Keratinocyte (primary cell): ENCODE results near the gene DIPK1A. TPM values are rescaled to one million over a fixed set of nuclear protein-coding genes. Genes with fewer than 3 reads are reported as not detected.

ENCODE experiments used
- DNase-seq: peaks from one replicate; pipeline ENCODE4 v3.0.0-alpha.2; 2011; ENCODE audit warnings: low read depth, missing footprints, low spot score
- FAIRE-seq: peaks from 2 replicates; lab custom pipeline; 2011; peaks lifted over from hg19 to GRCh38; lab: Jason Lieb, UNC
- H2AFZ ChIP-seq: 2 replicates; pipeline ENCODE4 v1.6.0; 2012; ENCODE audit warnings: low read length, control low read depth, inconsistent platforms; ENCODE audit not compliant: control insufficient read depth
- H3K27ac ChIP-seq: 2 replicates; pipeline ENCODE4 v1.5.1; 2011; ENCODE audit warnings: low read length; ENCODE audit not compliant: control insufficient read depth, insufficient read depth
- H3K27me3 ChIP-seq: 3 replicates; pipeline ENCODE4 v1.6.0; 2011; ENCODE audit warnings: low read length; ENCODE audit not compliant: control insufficient read depth, insufficient read depth; ENCODE audit errors: extremely low read depth
- H3K36me3 ChIP-seq, 2 experiments: 2 replicates in 1 of 2; 3 replicates in 1 of 2; pipeline ENCODE4 v1.5.1; 2011; ENCODE audit warnings: low read length in 2 of 2, mild to moderate bottlenecking in 1 of 2; ENCODE audit not compliant: control insufficient read depth in 2 of 2, insufficient read depth in 2 of 2; ENCODE audit errors: extremely low read depth in 1 of 2
- H3K4me1 ChIP-seq: 3 replicates; pipeline ENCODE4 v1.5.1; 2011; ENCODE audit warnings: low read length; ENCODE audit not compliant: control insufficient read depth, insufficient read depth; ENCODE audit errors: extremely low read depth
- H3K4me2 ChIP-seq: 3 replicates; pipeline ENCODE4 v1.6.0; 2011; ENCODE audit warnings: low read depth, low read length; ENCODE audit not compliant: control insufficient read depth, insufficient read depth; ENCODE audit errors: extremely low read depth
- H3K4me3 ChIP-seq, 3 experiments: fragments of 200-600 bp in 1 of 3; sonication (generic) in 1 of 3; 2 replicates in 2 of 3; 3 replicates in 1 of 3; pipeline ENCODE4 v1.5.1; 2011 to 2016; ENCODE audit warnings: low read length in 3 of 3, mild to moderate bottlenecking in 3 of 3, control low read depth in 2 of 3, inconsistent platforms in 1 of 3, low read depth in 1 of 3, mixed read lengths in 1 of 3, mixed run types in 1 of 3, moderate library complexity in 1 of 3; ENCODE audit not compliant: control insufficient read depth in 2 of 3, insufficient read depth in 2 of 3; ENCODE audit errors: extremely low read depth in 1 of 3
- H3K79me2 ChIP-seq: 2 replicates; pipeline ENCODE4 v1.6.0; 2012; ENCODE audit warnings: low read length; ENCODE audit not compliant: control insufficient read depth, insufficient read depth
- H3K9ac ChIP-seq: 3 replicates; pipeline ENCODE4 v1.6.0; 2011; ENCODE audit warnings: low read length; ENCODE audit not compliant: control insufficient read depth, insufficient read depth; ENCODE audit errors: extremely low read depth
- H3K9me1 ChIP-seq: 3 replicates; pipeline ENCODE4 v1.6.0; 2011; ENCODE audit warnings: low read length; ENCODE audit not compliant: control insufficient read depth, insufficient read depth; ENCODE audit errors: extremely low read depth
- H3K9me3 ChIP-seq: 2 replicates; pipeline ENCODE4 v1.5.1; 2012; ENCODE audit warnings: low read depth, low read length; ENCODE audit not compliant: control insufficient read depth
- H4K20me1 ChIP-seq: 3 replicates; pipeline ENCODE4 v1.6.0; 2011; ENCODE audit warnings: low read length; ENCODE audit not compliant: control insufficient read depth, insufficient read depth; ENCODE audit errors: extremely low read depth
- CTCF ChIP-seq, 3 experiments: IDR thresholded peaks in 1 of 3; conservative IDR thresholded peaks in 1 of 3; optimal IDR thresholded peaks in 1 of 3; 2 replicates in 2 of 3; 3 replicates in 1 of 3; pipeline versions ENCODE3 to v1.5.1; 2011; ENCODE audit warnings: low read length in 3 of 3, mild to moderate bottlenecking in 3 of 3, moderate library complexity in 2 of 3, control low read depth in 1 of 3, inconsistent platforms in 1 of 3; ENCODE audit not compliant: insufficient read depth in 2 of 3; ENCODE audit errors: extremely low read depth in 1 of 3
- EZH2 ChIP-seq: IDR thresholded peaks from one replicate; pipeline ENCODE4 v1.6.1; 2012; ENCODE audit warnings: inconsistent platforms, mild to moderate bottlenecking, low read length, moderate library complexity
- dilution Hi-C: fragments of 300-500 bp; cut with MboI; formaldehyde crosslinking; loops from one replicate; pipeline ENCODE4 v1.7.0; 2020; ENCODE audit warnings: low sequenced_read_pairs; ENCODE audit not compliant: extremely low pct_ligation_motif_present
- polyA plus RNA-seq, 5 experiments: library from polyadenylated mRNA; depleted of rRNA in 3 of 5; stranded (reverse) in 3 of 5; stranded (forward) in 1 of 5; unstranded in 1 of 5; fragments of >200 nt; gene quantifications; 1 replicate in 1 of 5; 2 replicates in 3 of 5; 3 replicates in 1 of 5; pipeline versions ENCODE4 v1.2.1 to v1.2.3, GENCODE V29; 2011 to 2012; ENCODE audit warnings: missing spikeins in 2 of 5, low read depth in 1 of 5, low replicate concordance in 1 of 5

The DIPK1A gene
- polyA plus RNA-seq, 1 donor (not counting 4 experiments of a cell fraction or from before 2014, with no cell fraction given), result 22.0 TPM

GRCh38 chr1:92987462-92987861 lies 26.2 kb upstream of the DIPK1A start:
- no peak overlapping the region for H3K9ac ChIP-seq
- H3K4me3 ChIP-seq, result no peak overlapping the region
- H2AFZ ChIP-seq, result no peak overlapping the region
- FAIRE-seq (no peak), DNase-seq (no peak)
- no peak overlapping the region for H3K4me2 ChIP-seq
- H3K9me3 ChIP-seq, result no peaks in the 10 kb centered on the region
- H3K9me1 ChIP-seq, result no peaks in the 10 kb centered on the region
- H3K36me3 ChIP-seq, result no peaks in the 10 kb centered on the region
- H3K79me2 ChIP-seq, result no peaks in the 10 kb centered on the region
- no peak for TF ChIP-seq EZH2
- TF ChIP-seq CTCF (optimal IDR thresholded peaks at IDR 0.05 in 1 of 3, IDR thresholded peaks at IDR 0.05 in 1 of 3, conservative IDR thresholded peaks at IDR 0.05 in 1 of 3; ENCODE audit: extremely low read depth in 1 of 3, insufficient read depth in 2 of 3, low read length in 3 of 3), result no peak
- dilution Hi-C loops, result no loop called here
- H3K27me3 ChIP-seq, result no peaks in the 10 kb centered on the region
- H3K27ac ChIP-seq, result no peak overlapping the region
- H3K4me1 ChIP-seq, result peaks cover 8% of the 10 kb centered on the region
- no peaks in the 10 kb centered on the region for H4K20me1 ChIP-seq

- H3K27me3 ChIP-seq, result no peaks in the 10 kb centered on the region
- H3K9me3 ChIP-seq, result no peaks in the 10 kb centered on the region
- no peak overlapping the region for H3K4me2 ChIP-seq
- H4K20me1 ChIP-seq, result no peaks in the 10 kb centered on the region
- H3K79me2 ChIP-seq, result no peaks in the 10 kb centered on the region
- no peak overlapping the region for H3K4me3 ChIP-seq
- H3K9me1 ChIP-seq, result no peaks in the 10 kb centered on the region
- FAIRE-seq (no peak), DNase-seq (no peak)
- no peak overlapping the region for H3K27ac ChIP-seq
- dilution Hi-C loops, result no loop called here
- H3K4me1 ChIP-seq, result peaks cover 8% of the 10 kb centered on the region
- no peaks in the 10 kb centered on the region for H3K36me3 ChIP-seq
- H2AFZ ChIP-seq, result no peak overlapping the region
- TF ChIP-seq EZH2, result no peak
- H3K9ac ChIP-seq, result no peak overlapping the region
These were observed 23.8 kb upstream of the DIPK1A start for GRCh38 chr1:92985101-92985500.
